CD4-positive, CD25-positive, alpha-beta regulatory T cell (primary cell): ENCODE measurements around the gene CSTB. TPM values are rescaled to one million over a fixed set of nuclear protein-coding genes. Genes with fewer than 3 reads are reported as not detected.

Experiments used
- ATAC-seq, 2 donors: fragments of 150-1000 bp; cut with Tn5 transposase; one replicate each; pipeline ENCODE4 v1.10.0; 2021; ENCODE audit warnings: low read depth in 2 of 2, moderate number of reproducible peaks in 2 of 2, moderate library complexity in 1 of 2
- DNase-seq, 3 donors: peaks; one replicate each; pipeline versions ENCODE4 v3.0.0 to v3.0.0-alpha.2; 2012 to 2022; ENCODE audit warnings: mixed read lengths in 1 of 3
- H3K27ac ChIP-seq: one replicate; pipeline ENCODE4 v1.7.0; 2013; ENCODE audit warnings: mild to moderate bottlenecking, low read length; ENCODE audit not compliant: insufficient read depth, poor library complexity, severe bottlenecking
- H3K27me3 ChIP-seq: one replicate; pipeline ENCODE4 v1.7.0; 2013; ENCODE audit warnings: low read length; ENCODE audit not compliant: control insufficient read depth, insufficient read depth
- H3K36me3 ChIP-seq: one replicate; pipeline ENCODE4 v1.7.0; 2013; ENCODE audit warnings: mild to moderate bottlenecking, low read length, moderate library complexity; ENCODE audit not compliant: control insufficient read depth, insufficient read depth
- H3K4me1 ChIP-seq: 2 replicates; pipeline ENCODE4 v1.7.0; 2013; ENCODE audit warnings: mild to moderate bottlenecking, low read length; ENCODE audit not compliant: insufficient read depth, control insufficient read depth, poor library complexity, severe bottlenecking
- H3K4me3 ChIP-seq: one replicate; pipeline ENCODE4 v1.7.0; 2013; ENCODE audit warnings: low read depth, mild to moderate bottlenecking, low read length, moderate library complexity
- H3K9me3 ChIP-seq, 2 experiments: 1 replicate in 1 of 2; 2 replicates in 1 of 2; pipeline ENCODE4 v1.7.0; 2013; ENCODE audit warnings: low read length in 2 of 2, mild to moderate bottlenecking in 1 of 2, moderate library complexity in 1 of 2; ENCODE audit not compliant: control insufficient read depth in 2 of 2
- H3K27ac Mint-ChIP-seq, 3 donors: one replicate each; pipeline ENCODE4 v1.8.0; 2020 to 2022; ENCODE audit warnings: mild to moderate bottlenecking in 3 of 3, mixed read lengths in 3 of 3, moderate library complexity in 2 of 3
- H3K27me3 Mint-ChIP-seq: one replicate; pipeline ENCODE4 v1.8.0; 2022; ENCODE audit warnings: mild to moderate bottlenecking, mixed read lengths
- H3K36me3 Mint-ChIP-seq: one replicate; pipeline ENCODE4 v1.8.0; 2020; ENCODE audit warnings: mixed read lengths
- H3K4me1 Mint-ChIP-seq, 4 donors: one replicate each; pipeline ENCODE4 v1.8.0; 2020 to 2022; ENCODE audit warnings: mixed read lengths in 4 of 4, mild to moderate bottlenecking in 1 of 4
- H3K4me3 Mint-ChIP-seq, 4 donors: one replicate each; pipeline ENCODE4 v1.8.0; 2020 to 2022; ENCODE audit warnings: mild to moderate bottlenecking in 4 of 4, mixed read lengths in 4 of 4, moderate library complexity in 3 of 4
- H3K9me3 Mint-ChIP-seq, 7 donors: one replicate each; pipeline ENCODE4 v1.8.0; 2020 to 2022; ENCODE audit warnings: mixed read lengths in 7 of 7, mild to moderate bottlenecking in 3 of 7, moderate library complexity in 2 of 7
- polyA plus RNA-seq, 4 donors: library from polyadenylated mRNA; unstranded; fragments of 300-500 nt; fragmentation: Illumina TruSeq; gene quantifications; one replicate each; pipeline ENCODE4 v1.2.3, GENCODE V29; 2021
- total RNA-seq: library from RNA; stranded (reverse); gene quantifications from one replicate; pipeline ENCODE4 v1.2.3, GENCODE V29; 2022

Gene CSTB
- total and polyA plus RNA-seq, 5 donors from 2014 or later: 24.5 to 138 (median 84.2) TPM

- H3K27me3 Mint-ChIP-seq: no peaks in the 10 kb centered on the region
- Histone ChIP-seq H3K9me3 (no peaks in the 10 kb centered on the region), H3K4me3 (no peak overlapping the region), H3K36me3 (no peaks in the 10 kb centered on the region), H3K27me3 (no peaks in the 10 kb centered on the region), H3K4me1 (peaks cover 10% of the 10 kb centered on the region), H3K27ac (no peak overlapping the region)
- H3K27ac Mint-ChIP-seq: no peak overlapping the region
- no peak for DNase-seq
- ATAC-seq: no peak
- peaks cover 0 to 9% (median 4%) of the 10 kb centered on the region in 4 donors for H3K4me1 Mint-ChIP-seq
- no peak overlapping the region for H3K4me3 Mint-ChIP-seq
- no peaks in the 10 kb centered on the region for H3K36me3 Mint-ChIP-seq
- no peaks in the 10 kb centered on the region for H3K9me3 Mint-ChIP-seq
Observed at GRCh38 chr21:43812957-43813655, 37.0 kb upstream of the CSTB start.

GRCh38 chr21:43812139-43812821 is 36.2 kb upstream of the CSTB start:
- H3K27me3 Mint-ChIP-seq: no peaks in the 10 kb centered on the region
- no peaks in the 10 kb centered on the region for H3K9me3 Mint-ChIP-seq
- DNase-seq (no peak), ATAC-seq (no peak)
- Histone ChIP-seq H3K4me1 (peaks cover 10% of the 10 kb centered on the region), H3K27me3 (no peaks in the 10 kb centered on the region), H3K9me3 (no peaks in the 10 kb centered on the region), H3K4me3 (no peak overlapping the region), H3K36me3 (no peaks in the 10 kb centered on the region), H3K27ac (no peak overlapping the region)
- H3K4me1 Mint-ChIP-seq: peaks cover 0 to 9% (median 4%) of the 10 kb centered on the region in 4 donors
- no peak overlapping the region for H3K4me3 Mint-ChIP-seq
- H3K27ac Mint-ChIP-seq: peak overlapping the region in 1 of 3 donors; percentile 65
- H3K36me3 Mint-ChIP-seq: no peaks in the 10 kb centered on the region

GRCh38 chr21:43811262-43812105 is 35.4 kb upstream of the CSTB start:
- H3K27me3 ChIP-seq: no peaks in the 10 kb centered on the region
- Mint-ChIP-seq H3K4me3 (no peak overlapping the region), H3K27me3 (no peaks in the 10 kb centered on the region), H3K4me1 (peaks cover 0 to 9% (median 4%) of the 10 kb centered on the region in 4 donors), H3K27ac (no peak overlapping the region), H3K36me3 (no peaks in the 10 kb centered on the region), H3K9me3 (no peaks in the 10 kb centered on the region)
- no peaks in the 10 kb centered on the region for H3K9me3 ChIP-seq
- ATAC-seq (no peak), DNase-seq (no peak)
- peaks cover 10% of the 10 kb centered on the region for H3K4me1 ChIP-seq
- H3K4me3 ChIP-seq: no peak overlapping the region
- no peak overlapping the region for H3K27ac ChIP-seq
- no peaks in the 10 kb centered on the region for H3K36me3 ChIP-seq

- H3K4me3 ChIP-seq: no peak overlapping the region
- peak overlapping the region in 1 of 3 donors; percentile 31 for H3K27ac Mint-ChIP-seq
- peak; percentile 80 to 82 for ATAC-seq
- no peaks in the 10 kb centered on the region for H3K27me3 ChIP-seq
- H3K36me3 ChIP-seq: no peaks in the 10 kb centered on the region
- H3K4me3 Mint-ChIP-seq: no peak overlapping the region
- H3K9me3 ChIP-seq: no peaks in the 10 kb centered on the region
- H3K27me3 Mint-ChIP-seq: no peaks in the 10 kb centered on the region
- H3K4me1 ChIP-seq: peaks cover 10% of the 10 kb centered on the region
- peak; percentile 74 to 82 (median 81) for DNase-seq
- peaks cover 4% of the 10 kb centered on the region for H3K36me3 Mint-ChIP-seq
- no peaks in the 10 kb centered on the region for H3K9me3 Mint-ChIP-seq
- H3K4me1 Mint-ChIP-seq: peaks cover 0 to 9% (median 4%) of the 10 kb centered on the region in 4 donors
- H3K27ac ChIP-seq: no peak overlapping the region
Observed at GRCh38 chr21:43810505-43811261, 34.6 kb upstream of the CSTB start.

GRCh38 chr21:43809853-43810504 is 33.9 kb upstream of the CSTB start:
- no peaks in the 10 kb centered on the region for H3K9me3 ChIP-seq
- Mint-ChIP-seq H3K36me3 (peaks cover 4% of the 10 kb centered on the region), H3K27me3 (no peaks in the 10 kb centered on the region), H3K9me3 (no peaks in the 10 kb centered on the region), H3K4me3 (no peak overlapping the region), H3K4me1 (peaks cover 0 to 9% (median 4%) of the 10 kb centered on the region in 4 donors), H3K27ac (no peak overlapping the region)
- ATAC-seq (no peak), DNase-seq (no peak)
- H3K4me3 ChIP-seq: no peak overlapping the region
- H3K27me3 ChIP-seq: no peaks in the 10 kb centered on the region
- no peaks in the 10 kb centered on the region for H3K36me3 ChIP-seq
- H3K4me1 ChIP-seq: peaks cover 10% of the 10 kb centered on the region
- no peak overlapping the region for H3K27ac ChIP-seq

- no peak overlapping the region for H3K27ac ChIP-seq
- Mint-ChIP-seq H3K27me3 (no peaks in the 10 kb centered on the region), H3K4me1 (peaks cover 0 to 6% (median 3%) of the 10 kb centered on the region in 4 donors)
Observed at GRCh38 chr21:43809346-43809799, 33.3 kb upstream of the CSTB start.

GRCh38 chr21:43808832-43809251 is 32.7 kb upstream of the CSTB start:
- ATAC-seq (no peak), DNase-seq (no peak)
- H3K27ac Mint-ChIP-seq: no peak overlapping the region
- no peaks in the 10 kb centered on the region for H3K27me3 Mint-ChIP-seq
- H3K4me1 Mint-ChIP-seq: peaks cover 0 to 6% (median 3%) of the 10 kb centered on the region in 4 donors
- no peaks in the 10 kb centered on the region for H3K9me3 Mint-ChIP-seq
- Histone ChIP-seq H3K4me3 (no peak overlapping the region), H3K4me1 (peaks cover 10% of the 10 kb centered on the region), H3K9me3 (no peaks in the 10 kb centered on the region), H3K27ac (no peak overlapping the region), H3K27me3 (no peaks in the 10 kb centered on the region), H3K36me3 (no peaks in the 10 kb centered on the region)
- peaks cover 4% of the 10 kb centered on the region for H3K36me3 Mint-ChIP-seq
- no peak overlapping the region for H3K4me3 Mint-ChIP-seq

More at GRCh38 chr21:43809346-43809799, 33.3 kb upstream of the CSTB start:
- no peak for DNase-seq
- H3K36me3 Mint-ChIP-seq: peaks cover 4% of the 10 kb centered on the region
- H3K4me3 Mint-ChIP-seq: no peak overlapping the region
- no peak overlapping the region for H3K27ac Mint-ChIP-seq
- no peaks in the 10 kb centered on the region for H3K9me3 Mint-ChIP-seq
- H3K4me1 ChIP-seq: peaks cover 10% of the 10 kb centered on the region
- H3K36me3 ChIP-seq: no peaks in the 10 kb centered on the region
- ATAC-seq: no peak
- no peaks in the 10 kb centered on the region for H3K9me3 ChIP-seq
- no peaks in the 10 kb centered on the region for H3K27me3 ChIP-seq
- no peak overlapping the region for H3K4me3 ChIP-seq
